Panc1 (cell line): ENCODE data around the gene ZNF132. TPM values are rescaled to one million over a fixed set of nuclear protein-coding genes. Genes with fewer than 3 reads are reported as not detected.

Experiments
- ATAC-seq: fragments of 200-7000 bp; cut with Tn5 transposase; 2 replicates; pipeline ENCODE4 v1.9.1; 2020; ENCODE audit warnings: mild to moderate bottlenecking, moderate library complexity
- BruUV-seq: library from RNA; stranded (reverse); fragments of 400-500 nt; replicated peaks from 2 replicates; lab custom pipeline; 2021; lab: Mats Ljungman, UMichigan
- CTCF ChIA-PET: fragments of 300-600 bp; sonication (Branson Sonifier 250); formaldehyde crosslinking; loops from one replicate; lab custom pipeline; 2022; ENCODE audit warnings: antibody characterized with exemption; lab: Charles Lee
- POLR2A ChIA-PET: fragments of 300-600 bp; sonication (Branson Sonifier 250); formaldehyde crosslinking; loops from one replicate; lab custom pipeline; 2022; ENCODE audit warnings: antibody characterized with exemption; lab: Charles Lee
- DNase-seq: peaks from one replicate; pipeline ENCODE4 v3.0.0-alpha.2; 2010; ENCODE audit warnings: low read depth, low spot score
- H3K27ac ChIP-seq: 2 replicates; pipeline ENCODE4 v1.5.1; 2011; ENCODE audit warnings: mild to moderate bottlenecking, low read length, inconsistent platforms
- H3K27me3 ChIP-seq: fragments of 200-500 bp; sonication (Bioruptor generic); 2 replicates; pipeline ENCODE4 v1.6.0; 2014; ENCODE audit warnings: low read length, inconsistent platforms; ENCODE audit not compliant: control insufficient read depth, insufficient read depth
- H3K36me3 ChIP-seq: fragments of 200-500 bp; sonication (Bioruptor generic); 2 replicates; pipeline ENCODE4 v1.5.1; 2014; ENCODE audit warnings: inconsistent platforms, mild to moderate bottlenecking, low read length, moderate library complexity; ENCODE audit not compliant: control insufficient read depth, insufficient read depth
- H3K4me1 ChIP-seq: 2 replicates; pipeline ENCODE4 v1.5.1; 2011; ENCODE audit warnings: inconsistent platforms, mild to moderate bottlenecking, low read length, moderate library complexity; ENCODE audit not compliant: control insufficient read depth, insufficient read depth
- H3K4me3 ChIP-seq, 2 experiments: 2 replicates each; pipeline ENCODE4 v1.5.1; 2011 to 2012; ENCODE audit warnings: low read depth in 2 of 2, low read length in 2 of 2, mild to moderate bottlenecking in 2 of 2, inconsistent platforms in 1 of 2, moderate library complexity in 1 of 2
- H3K9me3 ChIP-seq: fragments of 200-500 bp; sonication (Bioruptor generic); 2 replicates; pipeline ENCODE4 v1.5.1; 2014; ENCODE audit warnings: low read depth, mild to moderate bottlenecking, inconsistent platforms, low read length, moderate library complexity; ENCODE audit not compliant: control insufficient read depth, insufficient read depth
- CTCF ChIP-seq: fragments of 450-650 bp; IDR thresholded peaks from 2 replicates; pipeline ENCODE4 v1.5.1; 2017; ENCODE audit warnings: mild to moderate bottlenecking
- POLR2AphosphoS5 ChIP-seq: IDR thresholded peaks from 2 replicates; pipeline ENCODE4 v1.6.1; 2012; ENCODE audit warnings: mild to moderate bottlenecking, low read depth, low read length, moderate library complexity
- REST ChIP-seq, 2 experiments: IDR thresholded peaks; 2 replicates each; pipeline ENCODE4 v1.6.1; 2011 to 2012; ENCODE audit warnings: low read depth in 2 of 2, control low read depth in 1 of 2, low read length in 1 of 2, mild to moderate bottlenecking in 1 of 2, moderate library complexity in 1 of 2; ENCODE audit not compliant: insufficient read depth in 1 of 2
- SIN3A ChIP-seq: IDR thresholded peaks from 2 replicates; pipeline ENCODE4 v1.6.1; 2012; ENCODE audit warnings: low read depth, mild to moderate bottlenecking, low read length, moderate library complexity, borderline replicate concordance; ENCODE audit not compliant: insufficient read depth
- TCF7L2 ChIP-seq: IDR thresholded peaks from 2 replicates; pipeline ENCODE4 v1.6.1; 2011; ENCODE audit warnings: mild to moderate bottlenecking, low read depth, low read length, inconsistent platforms
- in situ Hi-C: cut with HindIII; loops from 2 replicates; pipeline ENCODE4 v1.10.0; 2016; ENCODE audit warnings: low sequenced_read_pairs, low pct_unique_long_range_greater_than_20kb
- intact Hi-C: fragments of 100-400 bp; cut with micrococcal nuclease; formaldehyde crosslinking; loops from one replicate; pipeline ENCODE4 v1.10.0; 2022; ENCODE audit not compliant: unreplicated experiment
- total RNA-seq: library from RNA; stranded (reverse); gene quantifications from one replicate; pipeline ENCODE4 v1.2.1, GENCODE V29; 2021; ENCODE audit not compliant: unreplicated experiment

The ZNF132 gene
- total RNA-seq, 1 experiment from 2014 or later: not detected

GRCh38 chr19:58401840-58402421 lies 38.0 kb downstream of the ZNF132 start:
- CTCF ChIA-PET: no interaction called here
- Histone ChIP-seq H3K27me3 (no peaks in the 10 kb centered on the region), H3K9me3 (no peaks in the 10 kb centered on the region), H3K27ac (peak overlapping the region; percentile 90), H3K4me3 (peak overlapping the region; percentile 66 to 93), H3K36me3 (no peaks in the 10 kb centered on the region), H3K4me1 (peaks cover 26% of the 10 kb centered on the region)
- DNase-seq (no peak), ATAC-seq (no peak)
- POLR2A ChIA-PET: interaction anchor here (0.6 kb wide), 1 partner anchor 28 kb away, joined by 6 read pairs; no protein-coding TSS in a partner anchor
- BruUV-seq: no TSS peak
- no peak for TF ChIP-seq SIN3A
- no peak for TF ChIP-seq CTCF
- no peak for TF ChIP-seq POLR2AphosphoS5
- TF ChIP-seq TCF7L2: no peak
- TF ChIP-seq REST (IDR thresholded peaks at IDR 0.05; ENCODE audit: insufficient read depth in 1 of 2, low read depth in 2 of 2, low read length in 1 of 2): no peak
- intact Hi-C loops (no loop called here), in situ Hi-C loops (no loop called here)

- intact Hi-C loops (no loop called here), in situ Hi-C loops (no loop called here)
- peak in 1 of 2 experiments; percentile 65; a peak in 1 of 4 replicates for TF ChIP-seq REST (IDR thresholded peaks at IDR 0.05; ENCODE audit: insufficient read depth in 1 of 2, low read depth in 2 of 2, low read length in 1 of 2)
- TF ChIP-seq TCF7L2: no peak
- peak; percentile 95 for TF ChIP-seq POLR2AphosphoS5
- TF ChIP-seq SIN3A: 0 out of 2 replicates have a peak, but pooled peaks have one; percentile 40
- Histone ChIP-seq H3K36me3 (no peaks in the 10 kb centered on the region), H3K4me1 (peaks cover 26% of the 10 kb centered on the region), H3K9me3 (no peaks in the 10 kb centered on the region), H3K4me3 (peak overlapping the region; percentile 66 to 93), H3K27ac (peak overlapping the region; percentile 91), H3K27me3 (no peaks in the 10 kb centered on the region)
- no TSS peak for BruUV-seq
- peak; percentile 96 for DNase-seq
- ChIA-PET POLR2A (no interaction called here), CTCF (no interaction called here)
- ATAC-seq: peak; percentile 96
These were observed 38.8 kb downstream of the ZNF132 start for GRCh38 chr19:58400916-58401839.
